ENCODE measurements around the gene FXN.

The FXN gene

DNA sequence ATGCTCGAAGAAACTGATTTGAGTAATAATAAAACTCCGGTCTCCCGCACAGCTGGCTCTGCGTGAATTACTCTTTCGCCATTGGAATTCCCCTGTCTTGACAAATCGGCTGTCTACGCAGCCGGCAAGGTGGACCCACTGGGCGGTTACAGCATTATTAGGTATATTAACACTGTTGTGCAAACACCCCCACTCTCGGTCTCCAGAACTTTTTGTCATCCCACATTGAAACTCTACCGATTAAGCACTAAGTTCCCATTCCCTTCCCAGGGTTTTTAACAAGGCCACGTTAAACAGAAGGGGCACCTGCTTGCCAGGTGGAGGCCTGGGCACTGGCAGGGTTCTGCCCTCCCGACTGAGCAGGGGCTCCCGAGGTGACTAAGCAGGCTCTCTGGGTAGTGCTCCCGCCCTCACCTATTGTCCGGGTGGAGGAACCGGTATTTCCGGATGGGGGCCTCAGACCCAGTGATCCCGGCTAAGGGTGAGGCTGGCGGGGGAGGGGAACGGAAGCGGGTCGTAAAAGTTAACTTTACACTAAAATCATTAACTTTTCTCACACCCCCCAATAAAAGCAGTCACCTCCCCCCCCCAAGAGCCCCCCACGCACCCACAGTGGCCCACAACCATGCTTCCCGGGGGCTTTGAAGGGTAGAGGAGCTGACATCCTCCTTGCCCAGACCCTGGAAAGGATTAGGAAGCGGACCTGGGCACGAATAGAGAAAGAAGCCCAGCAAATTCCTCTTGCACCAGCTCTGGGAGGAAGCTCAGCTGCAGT is 85.0 kb downstream of the FXN start:
- in situ Hi-C loops (cut with MboI; ENCODE audit: low pct_unique_long_range_greater_than_20kb, low sequenced_read_pairs, unreplicated experiment), result no loop called here
- TF ChIP-seq, protein P1, sequence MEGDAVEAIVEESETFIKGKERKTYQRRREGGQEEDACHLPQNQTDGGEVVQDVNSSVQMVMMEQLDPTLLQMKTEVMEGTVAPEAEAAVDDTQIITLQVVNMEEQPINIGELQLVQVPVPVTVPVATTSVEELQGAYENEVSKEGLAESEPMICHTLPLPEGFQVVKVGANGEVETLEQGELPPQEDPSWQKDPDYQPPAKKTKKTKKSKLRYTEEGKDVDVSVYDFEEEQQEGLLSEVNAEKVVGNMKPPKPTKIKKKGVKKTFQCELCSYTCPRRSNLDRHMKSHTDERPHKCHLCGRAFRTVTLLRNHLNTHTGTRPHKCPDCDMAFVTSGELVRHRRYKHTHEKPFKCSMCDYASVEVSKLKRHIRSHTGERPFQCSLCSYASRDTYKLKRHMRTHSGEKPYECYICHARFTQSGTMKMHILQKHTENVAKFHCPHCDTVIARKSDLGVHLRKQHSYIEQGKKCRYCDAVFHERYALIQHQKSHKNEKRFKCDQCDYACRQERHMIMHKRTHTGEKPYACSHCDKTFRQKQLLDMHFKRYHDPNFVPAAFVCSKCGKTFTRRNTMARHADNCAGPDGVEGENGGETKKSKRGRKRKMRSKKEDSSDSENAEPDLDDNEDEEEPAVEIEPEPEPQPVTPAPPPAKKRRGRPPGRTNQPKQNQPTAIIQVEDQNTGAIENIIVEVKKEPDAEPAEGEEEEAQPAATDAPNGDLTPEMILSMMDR (IDR thresholded peaks at IDR 0.05; ENCODE audit: extremely low read depth, insufficient read depth, missing control alignments), result no peak
- DNase-seq (ENCODE audit: low spot score), result peak; percentile 48

DNA sequence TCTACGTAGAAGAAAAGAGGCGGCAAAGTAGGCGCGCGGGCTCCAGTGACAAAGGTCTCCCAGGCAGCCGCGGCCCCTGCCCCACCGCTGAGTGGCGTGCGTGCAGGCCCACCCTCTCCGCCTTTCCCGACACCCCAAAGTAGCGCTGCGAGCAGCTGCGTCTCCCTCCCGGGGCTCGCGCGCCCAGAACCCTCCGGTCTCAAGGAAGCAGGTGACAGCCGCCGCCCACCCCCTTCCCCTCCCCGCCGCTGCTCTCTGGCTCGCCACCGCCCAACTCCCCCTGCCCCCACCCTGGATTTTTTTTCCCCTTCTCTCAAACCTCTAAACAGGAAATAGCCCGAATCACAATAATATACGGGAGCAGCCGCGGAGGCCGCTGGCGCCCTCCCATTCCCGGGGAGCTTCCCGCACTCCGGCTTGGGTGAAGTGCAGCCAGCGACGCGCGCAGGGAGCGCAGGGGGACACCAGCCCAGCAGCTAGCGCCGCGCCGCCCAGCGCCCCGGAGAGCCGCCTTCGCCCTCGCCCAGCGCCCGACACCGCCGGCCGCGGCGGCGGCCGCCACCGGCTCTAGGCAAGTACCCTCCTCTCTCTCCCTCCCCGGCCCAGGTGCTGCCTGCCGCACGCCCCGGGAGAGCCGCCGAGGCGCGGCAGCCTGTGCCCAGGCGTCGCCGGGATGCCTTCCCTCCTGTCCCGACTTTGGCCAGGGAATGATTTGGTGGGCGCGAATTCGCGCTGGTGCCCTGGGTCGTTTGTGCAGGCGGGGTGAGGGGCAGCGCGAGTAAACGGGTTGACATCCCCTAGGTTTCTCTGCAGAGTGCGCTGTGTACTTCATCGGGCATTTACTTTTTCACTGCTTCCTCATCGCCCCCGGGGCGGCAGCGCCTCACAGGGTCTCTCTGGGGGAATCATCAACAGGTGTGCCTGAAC is 85.9 kb downstream of the FXN start:
- TF ChIP-seq, protein P1 (IDR thresholded peaks at IDR 0.05; ENCODE audit: extremely low read depth, insufficient read depth, missing control alignments), result no peak
- in situ Hi-C loops (cut with MboI; ENCODE audit: low pct_unique_long_range_greater_than_20kb, low sequenced_read_pairs, unreplicated experiment), result no loop called here
- peak; percentile 72 for DNase-seq (ENCODE audit: low spot score)

DNA sequence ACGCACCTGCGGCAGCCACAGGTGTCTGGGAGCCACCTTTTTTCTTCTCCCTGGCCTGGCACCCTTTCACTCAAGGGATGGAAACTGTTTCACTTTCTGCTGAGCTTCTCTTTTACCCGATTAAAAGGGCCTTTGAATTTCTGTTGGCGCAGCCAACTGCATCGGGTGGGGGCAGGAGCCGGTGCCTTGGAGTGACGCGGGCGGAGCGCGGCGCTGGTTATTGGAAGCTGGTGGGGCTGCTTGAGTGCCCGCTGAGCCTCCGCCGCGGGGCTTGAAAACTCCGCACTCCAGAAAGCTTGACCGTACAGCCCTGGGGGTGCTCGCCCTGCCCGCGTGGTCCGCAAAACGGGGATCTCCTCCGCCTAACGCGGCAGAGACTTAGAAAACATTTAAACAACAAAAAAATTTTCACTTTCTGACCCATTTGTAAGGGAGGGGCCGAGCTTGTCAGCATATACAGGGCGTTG is 86.6 kb downstream of the FXN start:
- peak; percentile 61 for DNase-seq (ENCODE audit: low spot score)
- in situ Hi-C loops (cut with MboI; ENCODE audit: low pct_unique_long_range_greater_than_20kb, low sequenced_read_pairs, unreplicated experiment), result no loop called here
- TF ChIP-seq, protein P1 (IDR thresholded peaks at IDR 0.05; ENCODE audit: extremely low read depth, insufficient read depth, missing control alignments), result no peak

DNA sequence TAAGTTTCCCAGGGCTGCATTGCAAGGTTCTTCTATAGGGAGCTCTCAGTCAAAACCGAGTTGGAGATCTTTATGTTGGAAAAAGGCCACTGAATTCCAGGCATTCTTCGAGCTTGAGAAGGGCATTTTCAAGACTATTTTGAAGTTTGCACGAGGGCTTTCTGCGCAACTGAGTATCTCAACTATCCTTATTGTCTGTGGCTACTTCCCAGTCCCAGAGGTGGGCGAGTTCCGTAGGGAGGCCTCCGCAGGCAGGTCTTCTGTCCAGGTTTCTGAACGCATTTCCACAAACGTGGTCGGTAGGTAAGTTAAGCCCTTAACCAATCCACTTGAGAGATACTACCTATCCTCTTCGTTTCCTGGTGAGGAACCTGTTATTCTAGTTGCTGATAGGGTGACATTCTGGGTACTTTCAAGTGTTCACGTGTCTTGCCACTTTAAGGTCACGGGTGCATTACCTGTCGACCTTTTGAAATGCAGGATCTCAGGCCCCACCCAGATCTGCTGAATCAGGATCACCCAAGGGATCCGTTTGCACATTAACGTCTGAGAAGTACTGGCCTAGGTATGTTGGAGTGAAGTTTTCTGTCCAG is 87.1 kb downstream of the FXN start:
- DNase-seq (ENCODE audit: low spot score), result no peak
- TF ChIP-seq, protein P1 (IDR thresholded peaks at IDR 0.05; ENCODE audit: extremely low read depth, insufficient read depth, missing control alignments), result no peak
- in situ Hi-C loops (cut with MboI; ENCODE audit: low pct_unique_long_range_greater_than_20kb, low sequenced_read_pairs, unreplicated experiment), result no loop called here

DNA sequence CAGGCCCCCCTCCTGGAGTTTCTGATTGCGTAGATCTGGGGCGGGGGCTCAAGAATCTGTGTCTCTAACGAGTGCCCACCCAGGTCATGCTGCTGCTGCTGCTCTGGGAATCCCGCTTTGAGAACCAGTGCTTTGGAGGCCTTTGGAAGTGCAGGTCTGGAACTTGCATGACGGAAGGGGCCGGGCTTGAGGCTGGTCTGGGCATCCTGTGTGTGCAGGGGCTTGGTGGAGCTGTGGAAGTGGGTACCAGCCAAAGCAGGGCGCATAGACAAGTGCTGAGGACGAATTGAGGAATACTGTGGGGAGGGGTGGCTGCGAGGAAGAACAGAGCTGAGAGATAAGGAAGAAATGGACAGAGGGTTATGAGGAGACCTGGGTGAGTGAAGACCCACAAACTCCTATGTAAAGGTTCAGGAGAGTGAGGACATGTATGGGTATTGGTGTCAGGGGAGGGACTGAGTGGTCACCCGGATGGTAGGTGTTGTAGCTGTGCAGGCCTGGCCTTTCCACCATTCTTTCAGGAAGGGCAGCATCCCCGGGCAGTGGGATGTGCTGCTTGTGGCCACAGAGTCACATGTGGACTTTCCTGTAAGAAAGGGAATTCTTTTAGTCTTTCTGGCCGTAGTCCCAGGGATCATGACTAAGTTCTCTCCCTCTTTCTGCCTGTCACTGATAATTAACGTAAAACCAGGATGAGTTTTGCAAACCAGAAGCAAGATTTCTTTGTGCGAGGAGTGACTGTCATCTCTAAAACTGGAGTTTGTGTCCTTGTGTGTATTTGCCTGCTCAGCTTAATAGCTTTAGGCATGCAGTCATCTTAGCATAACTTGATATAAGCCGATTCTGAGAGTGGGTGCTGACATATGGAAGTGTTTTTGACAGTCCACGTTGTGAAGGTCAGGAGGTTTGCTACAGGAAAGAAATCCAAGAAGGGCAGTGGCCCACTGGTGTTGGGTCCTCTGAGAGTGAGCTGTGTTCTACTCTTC is 95.2 kb downstream of the FXN start:
- no peak for DNase-seq (ENCODE audit: low spot score)
- TF ChIP-seq, protein P1 (IDR thresholded peaks at IDR 0.05; ENCODE audit: extremely low read depth, insufficient read depth, missing control alignments), result no peak
- in situ Hi-C loops (cut with MboI; ENCODE audit: low pct_unique_long_range_greater_than_20kb, low sequenced_read_pairs, unreplicated experiment), result no loop called here
